GM12878 (cell line): Measurements from ENCODE around the gene SBK2. TPM values are rescaled to one million over a fixed set of nuclear protein-coding genes. Genes with fewer than 3 reads are reported as not detected.

ENCODE experiments used
- ATAC-seq: fragments of 200-7000 bp; cut with Tn5 transposase; 3 replicates; pipeline ENCODE4 v1.9.1; 2020; ENCODE audit warnings: mild to moderate bottlenecking, moderate library complexity
- BruUV-seq: library from RNA; stranded (reverse); fragments of 400-500 nt; replicated peaks from 2 replicates; lab custom pipeline; 2021; lab: Mats Ljungman, UMichigan
- CTCF ChIA-PET: fragments of 300-600 bp; sonication (Branson Sonifier 250); formaldehyde crosslinking; extraction: SDS; loops from one replicate; lab custom pipeline; 2021; ENCODE audit warnings: inconsistent platforms; lab: Yijun Ruan, JAX
- POLR2A ChIA-PET: fragments of 350-600 bp; formaldehyde crosslinking; extraction: SDS; loops from one replicate; lab custom pipeline; 2021; ENCODE audit warnings: inconsistent platforms; lab: Charles Lee
- RAD21 ChIA-PET: fragments of 300-600 bp; sonication (Branson Sonifier 250); formaldehyde crosslinking; loops from one replicate; lab custom pipeline; 2023; ENCODE audit warnings: antibody characterized with exemption; ENCODE audit not compliant: unreplicated experiment; lab: Charles Lee
- SMC1A ChIA-PET: fragments of 300-600 bp; sonication (Branson Sonifier 250); formaldehyde crosslinking; loops from one replicate; lab custom pipeline; 2023; ENCODE audit not compliant: unreplicated experiment, uncharacterized antibody; lab: Charles Lee
- DNase-seq: peaks from one replicate; pipeline ENCODE4 v3.0.0-alpha.2; 2011; ENCODE audit warnings: low read depth, low spot score
- FAIRE-seq: peaks from 3 replicates; lab custom pipeline; 2011; peaks lifted over from hg19 to GRCh38; lab: Jason Lieb, UNC
- H2AFZ ChIP-seq: 2 replicates; pipeline ENCODE4 v1.6.0; 2011; ENCODE audit warnings: low read depth, low read length, control low read depth; ENCODE audit not compliant: control insufficient read depth
- H3K27ac ChIP-seq: 2 replicates; pipeline ENCODE4 v1.5.1; 2011; ENCODE audit warnings: control low read depth; ENCODE audit not compliant: control insufficient read depth, insufficient read depth
- H3K27me3 ChIP-seq, 2 experiments: replicated peaks in 1 of 2; 2 replicates each; pipeline versions ENCODE4 v1.6.0 to v1.6.1; 2011; ENCODE audit warnings: low read length in 1 of 2; ENCODE audit not compliant: control insufficient read depth in 2 of 2, insufficient read depth in 2 of 2
- H3K36me3 ChIP-seq, 2 experiments: 2 replicates each; pipeline ENCODE4 v1.5.1; 2011; ENCODE audit warnings: low read length in 1 of 2; ENCODE audit not compliant: control insufficient read depth in 2 of 2, insufficient read depth in 2 of 2
- H3K4me1 ChIP-seq: 2 replicates; pipeline ENCODE4 v1.6.1; 2011; ENCODE audit warnings: mild to moderate bottlenecking, low read length, moderate library complexity, mixed read lengths; ENCODE audit not compliant: control insufficient read depth, insufficient read depth
- H3K4me2 ChIP-seq: 2 replicates; pipeline ENCODE4 v1.6.0; 2011; ENCODE audit warnings: control low read depth; ENCODE audit not compliant: control insufficient read depth, insufficient read depth
- H3K4me3 ChIP-seq: fragments of 200-600 bp; sonication (generic); 2 replicates; pipeline ENCODE4 v1.5.1; 2016
- H3K79me2 ChIP-seq: 2 replicates; pipeline ENCODE4 v1.6.0; 2011; ENCODE audit warnings: low read length; ENCODE audit not compliant: control insufficient read depth, insufficient read depth
- H3K9ac ChIP-seq: 2 replicates; pipeline ENCODE4 v1.8.0; 2011; ENCODE audit warnings: low read length, control low read depth, mixed read lengths; ENCODE audit not compliant: control insufficient read depth, insufficient read depth
- H3K9me3 ChIP-seq: replicated peaks from 3 replicates; pipeline ENCODE4 v1.5.1; 2011; ENCODE audit warnings: mild to moderate bottlenecking, low read length; ENCODE audit not compliant: control insufficient read depth, insufficient read depth
- H4K20me1 ChIP-seq: 2 replicates; pipeline ENCODE4 v1.6.0; 2011; ENCODE audit not compliant: control insufficient read depth, insufficient read depth
- BMI1 ChIP-seq: fragments of 450-650 bp; IDR thresholded peaks from 2 replicates; pipeline ENCODE4 v1.6.1; 2016; ENCODE audit warnings: mild to moderate bottlenecking, moderate library complexity, borderline replicate concordance
- CHD1 ChIP-seq: IDR thresholded peaks from 2 replicates; pipeline ENCODE4 v1.6.1; 2012; ENCODE audit warnings: low read depth, low read length, improper control_type of control experiment
- CUX1 ChIP-seq: IDR thresholded peaks from 2 replicates; pipeline ENCODE4 v1.6.1; 2012; ENCODE audit warnings: improper control_type of control experiment, low read depth, low read length; ENCODE audit not compliant: insufficient replicate concordance
- NFIC ChIP-seq: IDR thresholded peaks from 2 replicates; pipeline ENCODE4 v1.6.1; 2012; ENCODE audit warnings: low read depth, mild to moderate bottlenecking, inconsistent platforms, low read length, moderate library complexity
- RAD21 ChIP-seq: IDR thresholded peaks from 2 replicates; pipeline ENCODE4 v1.6.1; 2011; ENCODE audit warnings: mild to moderate bottlenecking, low read depth, low read length, moderate library complexity; ENCODE audit not compliant: insufficient read depth
- RBBP5 ChIP-seq: fragments of 200-600 bp; sonication (generic); conservative IDR thresholded peaks from 2 replicates; pipeline ENCODE4 v1.6.1; 2016
- SIN3A ChIP-seq: IDR thresholded peaks from 2 replicates; pipeline ENCODE4 v1.6.1; 2012; ENCODE audit warnings: low read depth, low read length, improper control_type of control experiment
- SP1 ChIP-seq: IDR thresholded peaks from one replicate; pipeline ENCODE4 v1.6.1; 2011; ENCODE audit warnings: low read depth, low read length
- STAT1 ChIP-seq: fragments of 450-650 bp; conservative IDR thresholded peaks from 2 replicates; pipeline ENCODE4 v1.6.1; 2014; ENCODE audit warnings: antibody characterized with exemption, mild to moderate bottlenecking
- STAT3 ChIP-seq: IDR thresholded peaks from 2 replicates; pipeline ENCODE4 v1.6.1; 2011; ENCODE audit warnings: low read depth, low read length, improper control_type of control experiment
- WGBS: methylation state at CpG from one replicate; pipeline ENCODE4 v1.1.6; 2016; ENCODE audit warnings: low lambda C conversion rate; ENCODE audit not compliant: insufficient replicate concordance, insufficient coverage; ENCODE audit errors: missing lambda C conversion rate; 5-methylcytosine and 5-hydroxymethylcytosine counted together
- in situ Hi-C: fragments of 300-500 bp; cut with MboI; formaldehyde crosslinking; loops from 9 replicates; pipeline ENCODE4 v1.14.3; 2018; ENCODE audit warnings: mixed read lengths
- intact Hi-C: fragments of 100-400 bp; cut with micrococcal nuclease; formaldehyde crosslinking; loops from one replicate; pipeline ENCODE4 v1.14.2; 2022; ENCODE audit not compliant: unreplicated experiment
- polyA plus RNA-seq, 11 experiments: library from polyadenylated mRNA; depleted of rRNA in 4 of 11; unstranded in 6 of 11; stranded (reverse) in 5 of 11; fragments of >200 nt; fragmentation: Nextera tagmentation in 4 of 11; fragmentation: Illumina TruSeq in 1 of 11; extraction: Ambion mirVana in 4 of 11; extraction: Trizol in 1 of 11; gene quantifications; 1 replicate in 1 of 11; 2 replicates in 10 of 11; pipeline versions ENCODE4 v1.2.1 to v1.2.3, GENCODE V29; 2011 to 2016; ENCODE audit warnings: inconsistent platforms in 2 of 11, missing spikeins in 2 of 11, low read depth in 1 of 11
- total RNA-seq, 4 experiments: library from RNA; depleted of rRNA in 3 of 4; stranded (reverse); fragments of >200 nt in 3 of 4; fragmentation: Illumina TruSeq in 1 of 4; extraction: Trizol in 1 of 4; gene quantifications; 2 replicates each; pipeline versions ENCODE4 v1.2.1 to v1.2.3, GENCODE V29; 2013 to 2021
- TF ChIP-seq, protein P1 (sequence below): fragments of 450-650 bp; IDR thresholded peaks from 2 replicates; pipeline ENCODE4 v1.6.1; 2017; ENCODE audit warnings: antibody characterized with exemption, mild to moderate bottlenecking, moderate library complexity
- TF ChIP-seq, protein P2 (sequence below): IDR thresholded peaks from 2 replicates; pipeline ENCODE4 v1.6.1; 2011; ENCODE audit warnings: borderline replicate concordance, low read depth, mild to moderate bottlenecking, moderate library complexity, mixed read lengths, low read length; ENCODE audit not compliant: insufficient read depth; ENCODE audit errors: extremely low read length

SBK2 gene
- total and polyA plus RNA-seq, 10 of the 15 experiments (the other 5 are each of a cell fraction or from before 2014, with no cell fraction given) = not detected

- TF ChIP-seq, protein P1, sequence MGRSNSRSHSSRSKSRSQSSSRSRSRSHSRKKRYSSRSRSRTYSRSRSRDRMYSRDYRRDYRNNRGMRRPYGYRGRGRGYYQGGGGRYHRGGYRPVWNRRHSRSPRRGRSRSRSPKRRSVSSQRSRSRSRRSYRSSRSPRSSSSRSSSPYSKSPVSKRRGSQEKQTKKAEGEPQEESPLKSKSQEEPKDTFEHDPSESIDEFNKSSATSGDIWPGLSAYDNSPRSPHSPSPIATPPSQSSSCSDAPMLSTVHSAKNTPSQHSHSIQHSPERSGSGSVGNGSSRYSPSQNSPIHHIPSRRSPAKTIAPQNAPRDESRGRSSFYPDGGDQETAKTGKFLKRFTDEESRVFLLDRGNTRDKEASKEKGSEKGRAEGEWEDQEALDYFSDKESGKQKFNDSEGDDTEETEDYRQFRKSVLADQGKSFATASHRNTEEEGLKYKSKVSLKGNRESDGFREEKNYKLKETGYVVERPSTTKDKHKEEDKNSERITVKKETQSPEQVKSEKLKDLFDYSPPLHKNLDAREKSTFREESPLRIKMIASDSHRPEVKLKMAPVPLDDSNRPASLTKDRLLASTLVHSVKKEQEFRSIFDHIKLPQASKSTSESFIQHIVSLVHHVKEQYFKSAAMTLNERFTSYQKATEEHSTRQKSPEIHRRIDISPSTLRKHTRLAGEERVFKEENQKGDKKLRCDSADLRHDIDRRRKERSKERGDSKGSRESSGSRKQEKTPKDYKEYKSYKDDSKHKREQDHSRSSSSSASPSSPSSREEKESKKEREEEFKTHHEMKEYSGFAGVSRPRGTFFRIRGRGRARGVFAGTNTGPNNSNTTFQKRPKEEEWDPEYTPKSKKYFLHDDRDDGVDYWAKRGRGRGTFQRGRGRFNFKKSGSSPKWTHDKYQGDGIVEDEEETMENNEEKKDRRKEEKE = no peak
- TF ChIP-seq RAD21 = no peak
- TF ChIP-seq STAT3 = no peak
- TF ChIP-seq SIN3A = no peak
- no peak for TF ChIP-seq CUX1
- TF ChIP-seq, protein P2, sequence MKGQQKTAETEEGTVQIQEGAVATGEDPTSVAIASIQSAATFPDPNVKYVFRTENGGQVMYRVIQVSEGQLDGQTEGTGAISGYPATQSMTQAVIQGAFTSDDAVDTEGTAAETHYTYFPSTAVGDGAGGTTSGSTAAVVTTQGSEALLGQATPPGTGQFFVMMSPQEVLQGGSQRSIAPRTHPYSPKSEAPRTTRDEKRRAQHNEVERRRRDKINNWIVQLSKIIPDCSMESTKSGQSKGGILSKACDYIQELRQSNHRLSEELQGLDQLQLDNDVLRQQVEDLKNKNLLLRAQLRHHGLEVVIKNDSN = no peak
- no peak for TF ChIP-seq SP1
- TF ChIP-seq RBBP5 = no peak
- TF ChIP-seq CHD1 = no peak
- TF ChIP-seq STAT1 = no peak
- TF ChIP-seq NFIC = no peak
- TF ChIP-seq BMI1 = no peak
- 21% methylated on average over 17 of the region's 21 CpGs for WGBS
- POLR2A ChIA-PET = interaction anchor here (0.5 to 1.1 kb wide), 2 partner anchors 9 to 275 kb away, joined by 3 to 5 read pairs; no protein-coding TSS in a partner anchor
- FAIRE-seq = no peak
- Histone ChIP-seq H3K27ac (no peak overlapping the region), H3K4me3 (no peak overlapping the region), H3K9ac (no peak overlapping the region), H3K4me2 (no peak overlapping the region), H3K4me1 (no peaks in the 10 kb centered on the region; the same call in 1 of the 2 replicates), H4K20me1 (no peaks in the 10 kb centered on the region), H3K9me3 (no peaks in the 10 kb centered on the region), H3K36me3 (no peaks in the 10 kb centered on the region), H2AFZ (no peak overlapping the region), H3K79me2 (no peaks in the 10 kb centered on the region; the same call in 1 of the 2 replicates), H3K27me3 (no peaks in the 10 kb centered on the region; a peak in 1 of 4 replicates)
- in situ Hi-C loops = no loop called here
- RAD21 ChIA-PET = no interaction called here
- intact Hi-C loops = no loop called here
- SMC1A ChIA-PET = no interaction called here
- DNase-seq = no peak
- CTCF ChIA-PET = interaction anchor here (2.5 to 3.4 kb wide), 2 partner anchors 14 to 15 kb away, joined by 9 to 22 read pairs; no protein-coding TSS in a partner anchor
- ATAC-seq = no peak
- no TSS peak for BruUV-seq
Observed at GRCh38 chr19:55489711-55490477, 47.0 kb downstream of the SBK2 start.
